Muscle of arm (tissue), 12 donors: Measurements from ENCODE around the gene MAPK8. TPM values are rescaled to one million over a fixed set of nuclear protein-coding genes. Genes with fewer than 3 reads are reported as not detected.

ENCODE experiments used
- DNase-seq: peaks from one replicate; pipeline ENCODE4 v3.0.0-alpha.2; 2013
- polyA plus RNA-seq, 12 donors: library from polyadenylated mRNA; unstranded; fragments of 120-200 nt; gene quantifications; one replicate each; pipeline ENCODE4 v1.2.1, GENCODE V29; 2013; ENCODE audit not compliant: insufficient read length in 12 of 12

MAPK8 gene
- polyA plus RNA-seq, 12 donors = 18.5 to 50.0 (median 42.5) TPM; not detected in 1

DNA sequence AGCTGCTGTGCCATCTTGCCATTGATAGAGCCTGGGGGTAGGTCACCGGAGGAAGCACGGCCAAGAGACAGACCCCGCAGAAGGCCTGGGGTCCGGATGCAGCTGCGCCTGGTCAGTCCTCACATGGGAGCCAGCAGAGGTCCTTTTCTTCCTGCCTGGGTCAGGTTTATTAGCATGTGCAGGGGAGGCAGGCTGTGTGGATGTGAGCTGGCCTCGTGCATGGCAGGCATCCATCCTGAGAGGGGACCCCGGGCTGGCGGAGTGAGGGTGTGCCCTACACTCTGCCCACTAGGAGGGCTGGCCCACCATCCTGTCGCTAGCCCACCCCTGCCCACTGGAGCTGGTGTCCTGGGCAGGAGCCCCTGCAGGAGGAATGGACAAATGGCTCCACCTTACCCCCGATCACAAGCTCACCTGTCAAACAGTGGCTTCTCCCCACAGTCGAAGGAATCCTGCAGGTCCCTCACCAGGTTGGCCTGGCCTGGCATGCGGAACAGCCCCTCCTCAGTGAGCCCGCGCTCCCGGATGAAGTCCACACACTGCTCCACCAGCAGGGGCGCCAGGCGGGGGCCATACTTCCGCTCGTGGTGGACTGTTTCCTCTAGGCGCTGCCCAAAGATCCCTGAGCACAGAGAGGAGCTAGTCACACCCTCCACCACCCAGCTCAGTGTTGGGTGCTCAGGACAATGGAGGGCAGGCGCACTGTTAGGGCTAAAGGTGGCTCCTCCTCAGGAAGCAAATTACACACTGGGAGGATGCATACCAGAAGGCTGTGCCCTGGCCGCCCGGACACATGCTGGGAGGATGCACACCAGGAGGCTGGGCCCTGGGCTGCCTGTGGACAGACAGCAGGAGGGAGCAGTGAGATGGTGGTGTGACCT is 153.0 kb downstream of the MAPK8 start:
- DNase-seq = no peak

DNA sequence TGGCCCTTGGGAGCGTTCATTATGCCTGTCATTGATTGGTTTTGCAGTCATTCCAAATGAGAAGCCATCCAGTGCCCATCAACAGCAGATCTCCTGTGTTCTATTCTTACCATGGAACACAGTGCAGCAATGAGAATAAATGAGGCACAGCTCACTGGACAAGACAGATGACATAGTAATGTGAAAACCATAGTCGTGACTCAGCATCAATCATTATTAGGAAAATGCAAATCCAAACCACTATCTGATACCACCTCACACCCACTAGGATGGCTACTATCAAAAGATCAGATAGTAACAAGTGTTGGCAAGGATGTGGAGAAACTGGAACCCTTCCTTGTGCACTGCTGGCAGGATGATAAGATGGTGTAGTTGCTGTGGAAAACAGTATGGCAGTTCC is 153.7 kb downstream of the MAPK8 start:
- no peak for DNase-seq

DNA sequence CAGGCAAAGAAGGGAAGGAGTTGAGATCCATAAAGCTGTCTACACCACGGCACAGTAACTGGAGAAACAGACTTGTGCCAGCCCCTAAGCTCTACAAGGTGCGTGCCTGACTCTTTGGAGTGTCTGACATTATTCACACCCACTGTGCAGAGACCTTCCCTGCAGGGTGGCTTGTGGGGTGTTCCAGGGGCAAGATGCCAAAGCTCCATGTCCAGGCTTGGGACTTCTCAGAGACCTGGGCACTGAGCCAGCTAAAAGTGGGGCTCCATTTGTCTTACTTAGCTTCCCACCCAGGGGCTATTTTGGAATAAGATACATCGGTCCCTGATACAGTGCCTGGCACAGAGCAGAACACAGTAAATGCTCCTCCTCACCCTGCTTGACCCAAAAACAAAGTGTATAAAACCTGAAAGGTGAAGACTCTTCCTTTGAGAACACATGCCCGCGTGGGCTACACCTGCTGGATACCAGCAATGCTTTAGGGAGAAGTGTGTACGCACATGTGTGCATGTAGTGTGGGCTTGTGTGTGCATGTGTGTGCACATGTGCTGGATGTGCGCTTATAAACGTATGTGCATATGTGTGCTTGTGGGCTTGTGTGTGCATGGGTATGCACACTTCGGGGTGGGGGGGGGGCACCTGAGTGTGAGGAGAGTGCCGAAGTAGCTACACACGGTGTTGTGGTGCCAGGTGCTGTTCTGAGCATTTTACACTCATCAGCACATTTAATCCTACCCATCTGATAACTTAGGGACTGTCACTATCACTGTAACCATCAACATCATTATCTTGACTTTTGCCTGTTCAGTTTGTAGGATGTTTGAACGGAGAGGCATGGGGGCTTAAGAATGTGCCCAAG is 155.4 kb downstream of the MAPK8 start:
- DNase-seq = no peak

DNA sequence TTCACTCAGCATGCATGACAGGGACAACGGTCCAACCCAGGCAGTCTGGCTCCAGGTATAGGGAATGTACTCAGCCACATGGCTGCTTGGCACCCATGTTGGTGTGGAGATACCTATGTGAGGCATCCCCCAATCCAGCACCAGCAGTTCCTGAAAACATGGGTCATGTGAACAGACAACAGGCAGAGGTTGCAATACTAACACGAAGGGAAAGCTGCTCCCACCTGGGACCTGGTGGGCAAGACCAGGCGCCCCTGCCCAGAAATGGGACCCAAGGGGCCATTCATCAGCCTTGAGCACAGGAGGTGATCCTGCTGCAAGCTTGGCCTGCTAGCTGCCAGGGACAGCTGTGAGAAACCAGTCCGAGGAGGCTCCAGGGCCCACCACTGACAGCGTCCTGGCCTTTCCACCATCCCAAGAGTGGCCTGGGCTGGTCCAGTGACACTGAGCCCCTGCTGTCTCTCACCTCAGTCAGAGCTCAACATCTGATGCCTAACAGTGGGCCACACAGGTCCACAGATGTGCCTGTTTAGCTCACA is 156.1 kb downstream of the MAPK8 start:
- DNase-seq = no peak

DNA sequence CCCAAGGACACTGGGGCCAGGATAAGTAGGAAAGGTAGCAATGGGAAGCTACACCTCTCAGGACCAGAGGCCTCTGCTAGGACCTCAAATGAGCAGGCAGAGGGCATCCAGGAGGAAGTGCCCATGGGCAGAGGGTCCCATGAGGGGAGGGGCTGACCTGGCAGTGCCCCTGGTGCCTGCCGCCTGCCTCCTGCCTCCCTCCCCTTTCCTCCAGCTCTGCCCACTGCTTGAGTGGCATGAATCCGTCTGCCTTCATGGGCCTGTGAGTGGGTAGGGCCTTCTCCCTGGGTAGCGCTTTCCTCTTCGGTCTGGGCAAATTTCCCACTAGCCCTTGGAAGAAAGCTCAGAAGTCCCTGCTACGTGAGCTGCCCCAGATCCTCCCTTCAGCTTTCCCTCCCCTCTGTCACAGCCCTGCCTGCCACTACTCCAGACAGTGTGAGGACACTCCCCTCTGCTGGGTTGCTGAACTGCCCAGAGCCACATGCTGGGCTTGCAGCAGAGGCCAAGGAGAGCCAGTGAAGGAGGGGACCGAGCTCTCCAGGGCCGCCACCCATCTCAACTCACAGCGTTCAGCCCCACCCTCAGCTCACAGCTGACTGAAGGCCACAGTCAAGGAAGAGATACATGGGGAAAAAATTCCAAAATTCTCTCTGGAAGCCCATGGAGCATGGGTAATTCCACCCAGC is 157.0 kb downstream of the MAPK8 start:
- DNase-seq = no peak

DNA sequence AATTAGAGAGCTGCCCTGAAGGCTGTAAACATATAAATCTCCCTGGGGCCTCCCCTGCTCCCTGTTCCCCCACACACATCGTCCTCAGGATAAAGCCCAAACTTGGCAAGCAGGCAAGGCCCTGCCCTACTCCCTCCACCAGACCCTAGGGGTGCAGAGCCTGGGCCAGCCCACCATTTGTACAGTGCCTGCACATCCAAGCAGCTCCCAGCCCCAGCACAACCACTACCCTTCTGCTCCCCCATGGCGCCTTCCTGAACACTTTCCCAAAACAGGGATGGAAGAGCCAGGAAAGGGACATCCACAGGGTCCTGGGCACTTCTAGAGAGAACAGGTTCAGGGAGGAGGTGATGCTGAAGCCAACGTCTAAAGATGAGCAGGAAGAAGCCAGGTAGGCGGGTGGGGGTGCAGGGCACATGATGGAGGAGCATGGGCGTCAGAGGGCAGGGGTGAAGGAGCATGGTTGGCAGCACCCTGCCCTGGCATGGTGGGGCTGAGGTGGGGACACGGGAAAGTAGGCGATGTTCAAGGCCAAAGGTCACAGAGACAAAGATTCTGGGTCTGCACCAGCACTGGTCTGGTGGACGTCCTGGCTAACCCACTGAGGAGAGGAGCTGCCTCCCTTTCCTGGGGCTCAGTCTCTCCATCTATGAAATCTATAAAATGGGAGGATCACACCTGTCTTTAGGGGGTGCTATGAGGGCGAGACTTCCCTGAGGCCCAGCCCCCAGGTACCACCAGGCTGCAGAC is 157.8 kb downstream of the MAPK8 start:
- DNase-seq = no peak

DNA sequence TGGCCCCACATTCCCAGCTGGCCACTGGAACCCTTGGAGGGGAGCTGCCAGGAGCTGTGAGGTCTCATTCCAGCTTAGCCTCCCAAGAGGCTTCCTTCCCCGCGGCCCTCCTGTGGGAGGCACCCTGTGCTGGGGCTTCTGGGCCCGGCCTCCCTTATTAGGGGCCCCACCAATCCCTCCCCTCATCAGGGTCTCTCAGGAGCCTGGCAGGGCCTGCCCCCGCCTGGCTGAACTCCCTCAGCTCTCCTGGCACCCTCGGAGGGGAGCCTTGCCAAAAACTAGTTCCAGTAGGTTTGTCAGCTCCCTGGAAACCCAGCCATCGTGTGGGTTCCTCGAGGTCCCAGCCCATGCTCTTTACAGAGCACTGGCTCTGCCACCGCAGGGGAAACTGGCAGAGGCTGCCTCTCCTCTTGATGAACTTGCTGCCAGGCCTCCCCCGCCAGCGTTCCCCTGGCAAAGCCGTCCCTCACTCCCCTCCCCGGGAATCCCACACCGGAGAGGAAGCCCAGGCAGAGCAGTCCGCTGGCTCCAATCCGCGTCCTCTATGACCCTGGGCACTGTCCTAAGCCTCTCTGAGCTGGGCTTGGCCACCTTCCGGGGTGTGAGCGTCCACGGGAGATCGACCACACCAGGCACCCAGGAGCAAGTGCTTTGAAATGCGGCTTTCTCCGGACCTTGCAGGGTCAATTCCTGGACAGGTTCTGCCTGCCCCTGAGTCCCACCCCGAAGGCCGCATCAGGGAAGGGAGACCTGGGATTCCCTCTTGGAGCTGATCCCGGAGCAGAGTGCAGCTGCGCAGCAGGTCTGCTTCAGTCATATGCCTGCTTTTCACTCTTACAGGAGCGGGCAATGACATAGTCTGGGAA is 158.6 kb downstream of the MAPK8 start:
- peak; percentile 43 for DNase-seq

DNA sequence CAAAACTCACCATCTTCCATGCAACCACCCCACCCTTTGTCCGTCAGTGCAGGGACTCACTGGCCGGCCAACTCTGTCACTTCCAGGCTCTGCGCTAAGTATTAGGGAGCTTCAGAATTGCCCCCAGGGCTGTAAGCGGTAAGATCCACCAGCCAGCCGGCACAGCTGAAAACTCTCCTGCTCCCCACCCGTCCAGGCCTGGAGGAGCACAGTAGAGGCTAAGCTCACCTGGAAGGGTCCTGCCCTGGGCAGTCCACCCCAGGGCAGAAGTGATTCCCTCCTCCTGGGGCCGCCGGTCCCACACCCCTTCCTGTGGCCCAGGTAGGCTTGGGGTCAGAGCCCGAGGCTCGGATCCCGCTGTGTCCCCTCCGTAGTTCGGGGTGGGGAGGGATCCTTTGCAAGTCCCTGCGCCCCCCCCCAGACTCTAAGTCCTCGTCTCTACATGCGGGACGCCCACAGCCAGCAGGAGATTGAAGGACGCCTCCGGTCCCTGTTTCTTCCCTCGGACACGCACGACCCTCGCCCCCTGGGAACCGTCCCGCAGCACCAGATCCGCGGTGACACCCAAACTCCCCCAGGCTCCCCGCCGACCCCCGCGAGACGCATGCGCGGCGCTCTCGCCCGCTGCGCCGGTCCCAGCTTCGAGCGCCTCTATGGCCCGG is 159.5 kb downstream of the MAPK8 start:
- DNase-seq = no peak

DNA sequence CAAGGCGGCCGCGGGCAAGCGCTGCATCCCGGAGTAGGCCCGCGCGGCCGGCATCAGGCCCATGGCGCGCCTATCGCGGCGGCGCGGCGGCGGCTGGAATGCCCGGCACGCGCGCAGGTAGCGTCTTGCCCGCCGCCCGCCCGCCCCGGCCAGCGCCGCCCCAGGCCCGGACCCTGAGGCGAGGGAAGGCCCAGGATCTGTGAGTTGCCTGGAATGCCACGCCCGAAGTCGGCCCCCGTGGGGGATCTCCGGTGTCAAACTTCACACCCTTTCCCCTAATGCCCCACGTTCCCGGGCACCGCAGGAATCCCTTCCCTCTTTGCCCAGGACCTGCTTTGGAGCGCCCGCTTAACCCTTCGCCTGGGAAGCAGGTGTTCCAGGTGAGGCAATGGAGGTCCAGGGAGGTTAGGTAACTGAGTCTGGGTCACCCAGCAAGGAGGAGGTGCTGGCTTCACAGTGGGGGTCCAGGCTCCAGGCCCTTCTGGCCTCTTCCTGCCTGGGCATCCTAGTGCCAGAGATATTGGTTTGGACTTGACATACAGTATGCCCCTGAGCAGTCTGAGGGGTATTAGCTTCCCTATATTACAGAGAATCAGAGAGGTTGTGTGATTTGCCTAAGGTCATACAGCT is 160.2 kb downstream of the MAPK8 start:
- DNase-seq = no peak

DNA sequence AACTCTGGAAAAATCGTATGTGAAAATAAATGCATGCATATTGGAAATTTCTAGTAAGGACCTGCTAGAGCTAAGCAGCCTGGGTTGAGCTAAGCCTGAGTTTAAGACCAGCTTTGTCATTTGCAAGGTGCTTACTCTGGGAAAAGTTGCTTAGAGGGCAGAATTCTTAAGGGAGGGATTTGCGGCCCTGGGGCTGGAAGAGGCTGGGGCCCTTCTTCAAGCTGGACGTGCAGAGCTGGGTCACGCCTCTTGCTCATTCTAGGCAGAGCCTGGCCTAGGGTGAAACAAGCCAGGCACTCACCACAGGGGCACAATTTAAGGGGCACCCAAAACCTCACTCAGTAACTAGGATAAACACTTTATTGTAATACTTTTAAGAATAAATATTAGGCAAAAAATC is 161.2 kb downstream of the MAPK8 start:
- DNase-seq = no peak

DNA sequence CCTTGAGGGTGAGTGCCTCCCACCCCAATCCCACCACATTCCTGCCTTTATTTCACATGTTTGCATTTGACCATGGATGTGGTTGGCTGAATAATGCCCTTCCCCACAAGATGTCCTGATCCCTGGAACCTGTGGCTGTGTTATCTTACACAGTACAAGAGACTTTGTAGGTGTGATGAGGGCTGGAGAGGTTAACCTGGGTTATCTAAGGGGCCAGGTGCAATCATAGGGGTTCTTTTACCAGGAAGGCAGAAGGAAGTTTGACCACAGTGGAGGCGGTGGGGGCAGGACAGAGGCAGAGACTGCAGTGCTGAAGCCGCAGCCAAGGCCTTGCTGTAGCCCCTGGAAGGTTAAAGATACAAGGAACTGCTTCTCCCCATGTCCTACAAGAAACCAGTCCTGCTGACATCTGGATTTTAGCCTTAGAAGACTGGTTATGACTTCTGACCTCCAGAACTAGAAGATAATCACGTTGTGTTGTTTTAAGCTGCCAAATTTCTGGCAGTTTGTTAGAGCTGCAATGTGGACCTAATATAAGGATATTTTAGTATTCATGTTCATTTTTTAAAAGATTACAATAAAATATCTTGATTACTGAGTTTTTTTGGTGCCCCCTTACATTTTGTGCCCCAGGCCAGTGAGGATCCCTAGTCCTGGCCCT is 161.8 kb downstream of the MAPK8 start:
- no peak for DNase-seq

DNA sequence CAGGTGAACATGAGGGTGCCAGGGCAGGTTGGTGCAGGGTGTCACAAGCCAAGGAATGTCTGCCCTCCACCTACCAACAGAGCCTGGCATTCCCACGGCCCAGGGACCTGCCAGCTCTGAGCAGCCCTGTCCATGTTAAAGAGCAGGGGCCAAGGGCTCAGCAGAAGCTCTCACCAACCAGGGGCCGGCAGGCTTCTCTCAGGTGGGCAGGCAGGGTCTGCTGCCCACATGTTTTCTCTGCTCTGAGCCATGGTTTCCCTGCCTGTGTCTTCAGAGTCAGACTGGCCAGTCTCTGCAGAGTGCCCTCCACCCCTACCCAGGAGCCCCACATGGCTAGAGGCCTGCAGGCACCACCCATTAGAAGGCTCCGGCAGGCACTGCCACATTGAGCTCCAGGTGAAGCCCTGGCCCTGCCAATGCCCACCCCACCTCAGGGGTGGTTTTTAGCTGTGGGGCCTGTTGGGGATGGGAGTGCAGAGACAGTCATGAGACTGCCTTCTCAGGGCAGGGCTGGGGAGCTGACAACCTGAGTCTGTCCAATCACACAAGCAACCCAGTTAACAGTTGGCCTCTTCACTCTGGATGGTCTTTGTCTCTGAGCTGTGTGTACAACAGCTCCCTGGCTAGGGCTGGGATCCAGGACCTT is 162.5 kb downstream of the MAPK8 start:
- DNase-seq = no peak

DNA sequence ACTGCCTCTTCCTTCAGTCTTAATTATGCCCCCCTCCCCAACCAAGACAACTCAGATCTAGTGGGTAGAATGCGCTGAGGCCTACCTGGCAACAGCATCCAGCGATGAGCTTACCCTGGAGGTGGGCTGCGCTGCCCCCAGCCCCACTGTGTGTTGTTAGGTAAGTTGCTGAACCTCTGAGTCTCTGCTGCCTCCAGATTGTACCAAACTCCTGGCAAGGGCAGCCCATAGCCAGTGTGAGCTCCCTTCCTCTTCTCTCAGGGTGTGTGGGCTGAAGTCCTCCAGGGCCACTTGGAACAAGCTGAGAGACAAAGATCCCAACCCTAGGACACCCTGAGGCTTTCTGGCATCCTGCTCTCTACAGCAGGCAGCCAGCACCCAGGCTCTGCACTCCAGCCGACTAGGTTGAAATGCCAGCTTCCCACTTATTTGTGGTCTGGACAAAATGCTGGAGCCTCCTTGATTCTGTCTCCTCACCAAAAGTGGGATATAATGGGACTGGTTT is 163.1 kb downstream of the MAPK8 start:
- DNase-seq = no peak

DNA sequence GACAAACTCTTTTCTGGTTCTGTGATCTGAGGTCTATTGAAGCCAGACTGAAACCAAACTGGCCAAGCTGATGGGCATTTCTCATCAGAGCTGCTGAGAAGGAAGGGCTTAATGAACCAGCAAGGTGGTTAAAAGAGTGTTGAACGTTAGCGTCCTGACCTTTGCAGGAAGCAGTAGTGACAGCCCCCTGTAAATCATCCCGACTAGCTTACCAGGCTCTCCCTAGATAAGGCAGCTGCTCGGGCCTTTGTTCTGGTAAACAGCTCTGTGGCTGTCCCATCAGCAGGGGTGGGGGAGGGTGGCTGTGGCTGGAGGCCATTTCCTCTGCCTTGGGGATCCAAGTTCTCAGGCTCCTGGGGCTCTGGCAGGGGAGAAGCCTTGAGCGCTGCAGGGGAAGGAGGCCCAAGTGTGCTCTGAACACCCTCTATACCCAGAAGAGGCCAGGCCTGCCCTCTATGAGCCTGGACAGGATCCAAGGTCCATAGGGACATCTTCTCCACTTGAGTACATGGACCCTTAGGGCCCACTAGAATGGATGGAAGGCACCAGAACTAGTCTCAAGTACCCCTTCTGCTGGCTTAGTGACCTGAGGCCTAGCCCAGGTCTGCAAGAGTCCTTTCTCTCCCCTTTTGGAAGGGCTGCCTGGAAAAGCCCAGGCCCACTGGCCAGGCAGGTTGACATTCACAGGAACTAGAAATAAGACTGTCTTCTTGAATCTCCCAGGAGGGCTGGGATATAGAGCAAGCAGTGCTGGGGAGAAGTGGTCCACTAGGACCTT is 163.8 kb downstream of the MAPK8 start:
- no peak for DNase-seq

DNA sequence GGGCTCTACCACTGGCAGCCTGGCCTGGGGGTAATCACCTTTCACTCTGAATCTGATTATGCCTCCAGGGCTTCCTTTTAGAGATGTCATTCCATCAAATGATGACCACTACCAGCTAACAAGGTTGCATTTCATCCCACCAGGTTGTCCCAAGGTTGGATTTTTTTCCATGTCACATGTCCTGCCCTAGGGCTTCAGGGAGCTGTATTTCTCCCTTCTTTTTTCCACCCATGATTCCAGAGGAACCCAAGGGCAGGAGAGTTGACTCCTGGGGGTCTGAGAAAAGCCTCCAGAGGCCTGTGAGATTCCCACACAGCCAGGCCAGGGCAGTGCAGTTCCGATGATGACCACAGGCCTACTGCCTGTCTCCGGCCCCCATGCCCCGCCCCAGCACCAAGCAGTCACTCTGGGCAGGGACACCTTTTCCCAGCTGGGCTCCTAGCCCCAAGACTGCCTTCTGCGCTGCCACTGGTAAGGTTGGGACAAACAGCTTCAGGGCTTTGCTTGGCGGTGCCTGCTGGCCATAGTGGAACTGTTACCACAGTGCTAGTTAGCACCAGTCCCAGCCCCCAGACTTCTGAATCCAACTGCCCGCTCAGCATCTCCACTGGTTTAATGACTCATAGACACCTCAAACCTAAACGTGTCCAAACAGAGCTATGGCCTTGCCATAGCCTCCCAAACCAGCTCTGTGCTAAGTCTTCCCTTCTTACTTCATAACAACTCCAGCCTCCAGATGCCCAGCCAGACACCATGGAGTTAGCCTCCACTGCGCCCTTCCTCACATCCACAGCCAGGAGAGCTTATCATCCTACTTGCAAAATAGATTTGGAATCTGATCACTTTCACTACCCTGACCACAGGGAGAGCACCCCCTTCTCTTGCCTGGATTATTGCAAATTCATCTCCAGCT is 164.7 kb downstream of the MAPK8 start:
- DNase-seq = no peak

DNA sequence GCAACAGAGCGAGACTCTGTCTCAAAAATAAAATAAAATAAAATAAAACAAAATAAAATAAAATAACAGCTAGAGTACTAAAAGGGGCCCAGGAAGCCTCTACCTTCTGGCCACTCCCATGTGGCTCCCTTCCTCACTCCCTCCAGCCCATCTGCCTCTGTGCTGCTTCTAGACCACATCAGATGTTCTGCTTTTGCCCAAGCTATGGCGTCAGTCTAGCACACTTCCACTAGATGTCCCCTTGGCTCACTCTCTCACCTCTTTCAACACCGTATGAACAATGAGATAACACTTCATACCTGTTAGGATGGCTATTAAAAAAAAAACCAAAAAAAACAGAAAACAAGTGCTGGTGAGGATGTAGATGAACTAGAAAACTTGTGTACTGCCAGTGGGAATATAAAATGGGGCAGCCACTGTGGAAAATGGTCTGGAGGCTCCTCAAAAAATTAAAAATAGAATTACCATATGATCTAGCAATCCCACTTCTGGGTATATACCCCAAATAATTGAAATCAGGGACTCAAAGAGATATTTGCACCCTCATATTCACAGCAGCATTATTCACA is 166.1 kb downstream of the MAPK8 start:
- no peak for DNase-seq
